ENCODE data around the gene LCLAT1.

GRCh38 chr2:30464544-30465170, 17.6 kb downstream of the LCLAT1 start:
- TF ChIP-seq TAF1 (IDR thresholded peaks at IDR 0.05; ENCODE audit: borderline replicate concordance, low read depth, low read length), result no peak
- TF ChIP-seq POLR2AphosphoS5 (IDR thresholded peaks at IDR 0.05; ENCODE audit: low read depth, low read length), result no peak

Data from GM12892 (cell line).